HG03575 (cell line): ENCODE data around the gene WDR3.
"Not testable (repeated sequence)": the region's sequence is repeated elsewhere in the genome, so short reads cannot be mapped to it uniquely, and the experiment has no call there.

Experiments
- ATAC-seq: cut with Tn5 transposase; IDR thresholded peaks from one replicate; pipeline ENCODE4 v1.9.1; 2021; ENCODE audit not compliant: unreplicated experiment, insufficient number of reproducible peaks, low FRiP score; ENCODE audit errors: extremely low read depth

Gene WDR3

GRCh38 chr1:117929343-117930172 lies at the start of gene WDR3, which contains the start of gene GDAP2:
Gene WDR3 (plus strand): TSS chr1:117929739. CDS start chr1:117933320, 3,581 bp downstream.
Gene GDAP2 (minus strand): TSS chr1:117929621. CDS start chr1:117920357, 9,264 bp downstream.
- ATAC-seq = peak; percentile 94

GRCh38 chr1:117883616-117884015 lies 45.9 kb upstream of the WDR3 start:
- no peak for ATAC-seq

- no peak for ATAC-seq
These were observed 43.3 kb upstream of the WDR3 start for GRCh38 chr1:117886101-117886795.

GRCh38 chr1:117890452-117890851 lies 39.1 kb upstream of the WDR3 start:
- ATAC-seq = no peak

- ATAC-seq = no peak
These were observed 37.0 kb upstream of the WDR3 start for GRCh38 chr1:117892512-117892911.

- no peak for ATAC-seq
These were observed 35.5 kb upstream of the WDR3 start for GRCh38 chr1:117894078-117894477.

GRCh38 chr1:117895482-117896114 lies 33.9 kb upstream of the WDR3 start:
- ATAC-seq = peak; percentile 80

GRCh38 chr1:117897551-117897950 lies 32.0 kb upstream of the WDR3 start:
- no peak for ATAC-seq

GRCh38 chr1:117899801-117900200 lies 29.7 kb upstream of the WDR3 start:
- no peak for ATAC-seq

GRCh38 chr1:117902944-117903343 lies 26.6 kb upstream of the WDR3 start:
- ATAC-seq = no peak

- ATAC-seq = no peak
These were observed 25.1 kb upstream of the WDR3 start for GRCh38 chr1:117904485-117904884.

GRCh38 chr1:117905019-117905418 lies 24.5 kb upstream of the WDR3 start:
- ATAC-seq = no peak

GRCh38 chr1:117911051-117911450 lies 18.5 kb upstream of the WDR3 start:
- ATAC-seq = no peak

GRCh38 chr1:117919376-117919775 lies 10.2 kb upstream of the WDR3 start:
- ATAC-seq = no peak

GRCh38 chr1:117921991-117922390 lies 7.5 kb upstream of the WDR3 start:
- no peak for ATAC-seq

GRCh38 chr1:117922717-117923116 lies 6.8 kb upstream of the WDR3 start:
- ATAC-seq = not testable (repeated sequence)

GRCh38 chr1:117925981-117926380 lies 3.6 kb upstream of the WDR3 start:
- no peak for ATAC-seq

GRCh38 chr1:117928881-117929342 lies 627 bp upstream of the WDR3 start:
- peak; percentile 17 for ATAC-seq

GRCh38 chr1:117930173-117930447 lies 571 bp downstream of the WDR3 start:
- no peak for ATAC-seq

GRCh38 chr1:117930484-117930883 lies 945 bp downstream of the WDR3 start:
- ATAC-seq = no peak
